ENCODE measurements around the gene THYN1. TPM values are rescaled to one million over a fixed set of nuclear protein-coding genes. Genes with fewer than 3 reads are reported as not detected.

The THYN1 gene
- total RNA-seq, 1 donor from 2014 or later: 27.7 TPM

DNA sequence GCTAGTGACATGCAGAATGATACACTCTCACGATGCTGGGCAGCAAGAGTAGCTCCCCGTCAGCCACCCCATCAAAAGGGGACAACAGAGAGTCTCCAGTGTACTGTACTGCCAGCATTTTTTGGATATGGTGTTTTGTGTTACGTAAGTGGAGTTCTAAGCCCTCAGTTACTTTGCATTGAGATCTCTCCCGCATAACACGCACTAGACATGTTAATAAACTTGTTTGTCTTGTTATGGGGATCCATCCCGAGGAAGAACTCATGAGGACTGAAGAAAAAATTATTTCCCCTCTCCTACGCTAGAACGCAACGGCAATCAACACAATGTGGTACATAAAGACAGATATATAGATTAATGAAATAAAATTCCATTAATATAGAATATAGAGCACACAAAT is 53.6 kb downstream of the THYN1 start:
- H3K27ac Mint-ChIP-seq: no peak overlapping the region
- H3K36me3 Mint-ChIP-seq (ENCODE audit: low read depth): peaks cover 63% of the 10 kb centered on the region
- ATAC-seq (ENCODE audit: low read depth) (no peak), DNase-seq (no peak)
- no peak overlapping the region for H3K4me3 Mint-ChIP-seq
- H3K9me3 Mint-ChIP-seq: no peaks in the 10 kb centered on the region
- POLR2A ChIA-PET: no interaction called here
- intact Hi-C loops (cut with micrococcal nuclease): no loop called here
- no peaks in the 10 kb centered on the region for H3K27me3 Mint-ChIP-seq
- CTCF ChIA-PET: no interaction called here
- no peaks in the 10 kb centered on the region for H3K4me1 Mint-ChIP-seq
- no peak for TF ChIP-seq CTCF (IDR thresholded peaks at IDR 0.05)

Other genes with a start within 250 kb of the THYN1 start
- 16.2 and 17.6 TPM in 2 replicates for gene JAM3, start 184.3 kb downstream of the THYN1 start, total RNA-seq
- 22.2 and 22.7 TPM in 2 replicates for gene NCAPD3, start 29.4 kb downstream of the THYN1 start, total RNA-seq
- 8.9 and 11.4 TPM in 2 replicates for gene VPS26B, start 28.7 kb downstream of the THYN1 start, total RNA-seq
- gene ACAD8, start 216 bp upstream of the THYN1 start, total RNA-seq: 20.1 and 23.1 TPM in 2 replicates
- gene GLB1L3, start 23.0 kb upstream of the THYN1 start, total RNA-seq: not detected in 2 replicates
- 0.33 and 0.56 TPM in 2 replicates for gene GLB1L2, start 78.6 kb upstream of the THYN1 start, total RNA-seq
- not detected in 2 replicates for gene B3GAT1, start 158.9 kb upstream of the THYN1 start, total RNA-seq